ENCODE measurements around the gene CCNC. TPM values are rescaled to one million over a fixed set of nuclear protein-coding genes. Genes with fewer than 3 reads are reported as not detected.
A peak's percentile ranks its signal among the peaks of the same experiment; 100 is the strongest.
"Not testable (repeated sequence)": the region's sequence is repeated elsewhere in the genome, so short reads cannot be mapped to it uniquely, and the experiment has no call there.

The CCNC gene
- total RNA-seq, 6 experiments from 2014 or later = 40.9 to 46.3 (median 43.1) TPM

DNA sequence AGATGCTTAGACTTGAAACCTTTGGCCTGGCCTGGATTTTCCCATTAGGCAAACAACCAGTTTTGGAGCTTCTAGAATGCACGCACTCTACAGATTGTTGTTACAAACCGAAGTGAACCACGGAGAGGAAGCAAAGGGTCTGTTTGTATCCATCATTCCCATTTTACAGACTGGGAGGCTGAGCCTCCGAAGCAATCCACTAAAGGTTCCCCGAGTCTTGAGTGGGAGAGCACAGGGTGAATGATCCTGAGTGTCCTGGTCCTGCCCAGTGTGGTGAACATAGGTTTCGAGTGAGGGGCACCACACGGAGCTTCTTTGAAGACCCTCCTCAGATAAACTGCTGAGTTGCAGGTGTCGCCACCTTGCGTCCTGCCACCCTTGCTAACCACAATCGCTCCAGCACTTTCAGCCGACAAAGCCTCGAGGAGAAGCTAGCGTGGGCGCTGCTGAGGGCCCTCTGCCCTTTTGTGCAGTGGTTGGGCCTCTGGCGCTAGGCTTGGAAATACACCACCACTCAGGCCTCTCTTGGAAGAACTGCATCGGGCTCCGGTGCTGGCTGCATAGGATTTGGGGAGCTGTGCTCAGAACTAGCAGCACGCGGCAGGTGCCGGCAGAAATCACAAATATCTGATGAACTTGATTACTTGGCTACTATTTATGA, 36.7 kb upstream of the CCNC start:
- TF ChIP-seq, protein P1, sequence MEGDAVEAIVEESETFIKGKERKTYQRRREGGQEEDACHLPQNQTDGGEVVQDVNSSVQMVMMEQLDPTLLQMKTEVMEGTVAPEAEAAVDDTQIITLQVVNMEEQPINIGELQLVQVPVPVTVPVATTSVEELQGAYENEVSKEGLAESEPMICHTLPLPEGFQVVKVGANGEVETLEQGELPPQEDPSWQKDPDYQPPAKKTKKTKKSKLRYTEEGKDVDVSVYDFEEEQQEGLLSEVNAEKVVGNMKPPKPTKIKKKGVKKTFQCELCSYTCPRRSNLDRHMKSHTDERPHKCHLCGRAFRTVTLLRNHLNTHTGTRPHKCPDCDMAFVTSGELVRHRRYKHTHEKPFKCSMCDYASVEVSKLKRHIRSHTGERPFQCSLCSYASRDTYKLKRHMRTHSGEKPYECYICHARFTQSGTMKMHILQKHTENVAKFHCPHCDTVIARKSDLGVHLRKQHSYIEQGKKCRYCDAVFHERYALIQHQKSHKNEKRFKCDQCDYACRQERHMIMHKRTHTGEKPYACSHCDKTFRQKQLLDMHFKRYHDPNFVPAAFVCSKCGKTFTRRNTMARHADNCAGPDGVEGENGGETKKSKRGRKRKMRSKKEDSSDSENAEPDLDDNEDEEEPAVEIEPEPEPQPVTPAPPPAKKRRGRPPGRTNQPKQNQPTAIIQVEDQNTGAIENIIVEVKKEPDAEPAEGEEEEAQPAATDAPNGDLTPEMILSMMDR (IDR thresholded peaks at IDR 0.05) = no peak
- no peaks in the 10 kb centered on the region for H3K9me3 Mint-ChIP-seq
- peaks cover 7% of the 10 kb centered on the region for H3K4me1 Mint-ChIP-seq (ENCODE audit: low read depth)
- no peak overlapping the region; the same call in 1 of the 2 replicates for H3K4me3 Mint-ChIP-seq
- DNase-seq = no peak
- H3K36me3 Mint-ChIP-seq (ENCODE audit: low read depth) = no peaks in the 10 kb centered on the region
- H3K27me3 Mint-ChIP-seq (ENCODE audit: insufficient read depth) = peaks cover 76% of the 10 kb centered on the region
- no peak overlapping the region for H3K27ac Mint-ChIP-seq

- Mint-ChIP-seq H3K4me1 (ENCODE audit: low read depth) (peaks cover 7% of the 10 kb centered on the region), H3K27ac (no peak overlapping the region), H3K4me3 (peak overlapping the region; percentile 68), H3K36me3 (ENCODE audit: low read depth) (no peaks in the 10 kb centered on the region), H3K9me3 (no peaks in the 10 kb centered on the region), H3K27me3 (ENCODE audit: insufficient read depth) (peaks cover 76% of the 10 kb centered on the region)
- TF ChIP-seq, protein P1 (IDR thresholded peaks at IDR 0.05) = no peak
- no peak for DNase-seq
Measured at GRCh38 chr6:99604166-99605073, 36.0 kb upstream of the CCNC start.

DNA sequence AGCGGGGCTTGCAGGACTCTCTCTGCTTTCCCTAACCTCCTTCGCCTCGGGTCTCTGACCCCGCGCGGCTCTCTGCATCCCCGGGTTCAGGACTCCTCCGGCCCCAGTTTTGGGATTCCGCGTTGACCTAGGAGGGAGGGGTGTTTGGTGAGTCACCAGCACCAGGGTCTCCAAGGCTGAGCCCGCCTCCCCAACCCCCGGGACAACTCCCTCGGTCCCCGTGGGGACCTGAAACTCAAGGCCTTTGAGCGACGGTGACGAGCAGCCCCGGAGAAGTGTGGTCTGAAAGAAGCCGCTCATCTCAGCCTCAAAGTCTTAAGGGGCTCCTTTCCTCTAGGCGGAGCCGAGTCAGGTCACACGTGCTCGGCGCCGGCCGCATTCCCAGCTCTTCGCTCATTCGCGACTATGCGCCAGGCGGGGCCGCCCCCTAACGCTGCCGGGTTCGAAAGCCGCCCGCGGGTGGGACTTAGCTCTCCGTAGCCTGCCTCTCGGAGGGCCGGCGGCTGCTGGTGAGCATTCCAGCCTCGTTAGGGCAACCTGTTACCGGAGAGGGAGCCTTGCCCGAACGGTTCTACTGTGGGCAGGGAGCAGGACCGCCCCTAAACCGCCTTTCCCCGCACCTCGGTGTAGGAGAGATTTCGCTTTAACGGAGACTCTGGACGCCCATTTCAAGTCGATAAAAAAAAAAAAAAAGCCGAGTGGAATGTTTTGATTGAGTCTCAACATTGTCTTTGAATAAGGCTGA, 35.1 kb upstream of the CCNC start:
- Mint-ChIP-seq H3K27ac (no peak overlapping the region), H3K36me3 (ENCODE audit: low read depth) (no peaks in the 10 kb centered on the region), H3K4me3 (peak overlapping the region; percentile 68), H3K9me3 (no peaks in the 10 kb centered on the region), H3K27me3 (ENCODE audit: insufficient read depth) (peaks cover 76% of the 10 kb centered on the region), H3K4me1 (ENCODE audit: low read depth) (peaks cover 7% of the 10 kb centered on the region)
- no peak for DNase-seq
- TF ChIP-seq, protein P1 (IDR thresholded peaks at IDR 0.05) = no peak

- peaks cover 73% of the 10 kb centered on the region for H3K27me3 Mint-ChIP-seq (ENCODE audit: insufficient read depth)
- H3K36me3 Mint-ChIP-seq (ENCODE audit: low read depth) = no peaks in the 10 kb centered on the region
- peaks cover 7% of the 10 kb centered on the region for H3K4me1 Mint-ChIP-seq (ENCODE audit: low read depth)
- H3K4me3 Mint-ChIP-seq = peak overlapping the region; percentile 74
- no peak overlapping the region for H3K27ac Mint-ChIP-seq
- TF ChIP-seq, protein P1 (IDR thresholded peaks at IDR 0.05) = no peak
- H3K9me3 Mint-ChIP-seq = no peaks in the 10 kb centered on the region
- no peak for DNase-seq
Measured at GRCh38 chr6:99602520-99603420, 34.3 kb upstream of the CCNC start.

DNA sequence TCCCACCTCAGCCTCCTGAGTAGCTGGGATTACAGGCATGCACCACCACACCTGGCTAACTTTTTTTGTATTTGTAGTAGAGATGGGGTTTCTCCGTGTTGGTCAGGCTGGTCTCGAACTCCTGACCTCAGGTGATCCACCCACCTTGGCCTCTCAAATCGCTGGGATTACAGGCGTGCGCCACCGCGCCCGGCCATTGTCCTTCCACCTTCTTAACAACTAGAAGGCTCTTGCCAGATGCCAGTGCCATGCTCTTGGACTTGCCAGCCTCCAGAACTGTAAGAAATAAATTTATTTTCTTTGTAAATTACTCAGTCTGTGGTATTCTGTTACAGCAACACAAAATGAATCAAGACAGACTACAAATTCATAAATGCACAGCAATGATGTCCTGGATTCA, 26.2 kb upstream of the CCNC start:
- H3K36me3 Mint-ChIP-seq (ENCODE audit: low read depth); H3K27ac Mint-ChIP-seq; DNase-seq; H3K4me1 Mint-ChIP-seq (ENCODE audit: low read depth); H3K4me3 Mint-ChIP-seq; H3K9me3 Mint-ChIP-seq: not testable (repeated sequence)
- peaks cover 61% of the 10 kb centered on the region for H3K27me3 Mint-ChIP-seq (ENCODE audit: insufficient read depth)

Data from HFFc6 (cell line).